SK-N-SH (cell line): Measurements from ENCODE around the gene TAB2. TPM values are rescaled to one million over a fixed set of nuclear protein-coding genes. Genes with fewer than 3 reads are reported as not detected.

Experiments
- CTCF ChIA-PET: fragments of 300-600, 350-600 bp; formaldehyde crosslinking; extraction: SDS; loops from one replicate; lab custom pipeline; 2021; lab: Yijun Ruan, JAX
- POLR2A ChIA-PET: fragments of 350-600 bp; sonication (Branson Sonifier 250); formaldehyde crosslinking; extraction: SDS; loops from one replicate; lab custom pipeline; 2020; ENCODE audit warnings: antibody characterized with exemption, inconsistent platforms; lab: Yijun Ruan, JAX
- DNase-seq: peaks from one replicate; pipeline ENCODE4 v3.0.0; 2012
- H2AFZ ChIP-seq: fragments of 200-600 bp; sonication (generic); 2 replicates; pipeline ENCODE4 v1.8.1; 2016; ENCODE audit warnings: antibody characterized with exemption, mild to moderate bottlenecking, low read depth
- H3F3A ChIP-seq: fragments of 200-600 bp; sonication (generic); replicated peaks from 2 replicates; pipeline ENCODE3; 2016; ENCODE audit warnings: antibody characterized with exemption, mild to moderate bottlenecking; ENCODE audit not compliant: insufficient read depth
- H3K27ac ChIP-seq, 2 experiments: fragments of 200-500 bp in 1 of 2; fragments of 200-600 bp in 1 of 2; sonication (Bioruptor generic) in 1 of 2; sonication (generic), shearing (Covaris generic) in 1 of 2; 2 replicates each; pipeline versions ENCODE4 v1.5.1 to v1.6.1; 2014 to 2016; ENCODE audit warnings: low read depth in 2 of 2, inconsistent platforms in 1 of 2, low read length in 1 of 2, mild to moderate bottlenecking in 1 of 2, mixed read lengths in 1 of 2
- H3K27me3 ChIP-seq: fragments of 200-600 bp; sonication (generic), shearing (Covaris generic); 2 replicates; pipeline ENCODE4 v1.6.1; 2016; ENCODE audit warnings: mixed run types; ENCODE audit not compliant: insufficient read depth
- H3K36me3 ChIP-seq, 2 experiments: fragments of 200-500 bp in 1 of 2; fragments of 200-600 bp in 1 of 2; sonication (Bioruptor generic) in 1 of 2; sonication (generic) in 1 of 2; replicated peaks in 1 of 2; 2 replicates each; pipeline versions ENCODE3 to v1.5.1; 2014 to 2016; ENCODE audit warnings: low read length in 1 of 2, mild to moderate bottlenecking in 1 of 2; ENCODE audit not compliant: insufficient read depth in 2 of 2, control insufficient read depth in 1 of 2
- H3K4me1 ChIP-seq, 2 experiments: fragments of 200-500 bp in 1 of 2; fragments of 200-600 bp in 1 of 2; sonication (Bioruptor generic) in 1 of 2; sonication (generic), shearing (Covaris generic) in 1 of 2; 2 replicates each; pipeline versions ENCODE4 v1.5.1 to v1.6.1; 2014 to 2016; ENCODE audit warnings: low read depth in 1 of 2, low read length in 1 of 2, mixed run types in 1 of 2; ENCODE audit not compliant: insufficient read depth in 2 of 2, control insufficient read depth in 1 of 2
- H3K4me2 ChIP-seq: fragments of 200-600 bp; sonication (generic), shearing (Covaris generic); 2 replicates; pipeline ENCODE4 v1.6.1; 2017; ENCODE audit warnings: mixed run types
- H3K4me3 ChIP-seq, 2 experiments: fragments of 200-500 bp in 1 of 2; fragments of 200-600 bp in 1 of 2; sonication (Bioruptor generic) in 1 of 2; sonication (generic), shearing (Covaris generic) in 1 of 2; 2 replicates each; pipeline versions ENCODE4 v1.5.1 to v1.8.1; 2014 to 2016; ENCODE audit warnings: low read depth in 2 of 2, inconsistent platforms in 1 of 2, low read length in 1 of 2, mild to moderate bottlenecking in 1 of 2, mixed read lengths in 1 of 2, moderate library complexity in 1 of 2
- H3K79me2 ChIP-seq: fragments of 200-600 bp; sonication (generic); 2 replicates; pipeline ENCODE4 v1.8.1; 2017; ENCODE audit warnings: mild to moderate bottlenecking; ENCODE audit not compliant: insufficient read depth
- H3K9ac ChIP-seq: fragments of 200-600 bp; sonication (generic); 2 replicates; pipeline ENCODE4 v1.6.1; 2017; ENCODE audit warnings: mixed run types
- H3K9me2 ChIP-seq: fragments of 200-600 bp; sonication (generic); 2 replicates; pipeline ENCODE4 v1.6.1; 2017; ENCODE audit warnings: mixed run types
- H3K9me3 ChIP-seq: fragments of 200-600 bp; sonication (generic); 2 replicates; pipeline ENCODE4 v1.6.1; 2017; ENCODE audit warnings: mixed run types, mild to moderate bottlenecking, moderate library complexity
- H4K20me1 ChIP-seq: fragments of 200-600 bp; sonication (generic); 2 replicates; pipeline ENCODE4 v1.6.1; 2017; ENCODE audit warnings: mild to moderate bottlenecking, mixed run types; ENCODE audit not compliant: insufficient read depth
- FOXJ3 ChIP-seq: sonication (generic); formaldehyde crosslinking; IDR thresholded peaks from 2 replicates; pipeline ENCODE4 v1.5.1; 2020; ENCODE audit warnings: mild to moderate bottlenecking, missing genetic modification reagents
- GABPA ChIP-seq: IDR thresholded peaks from 2 replicates; pipeline ENCODE4 v1.4.0; 2012; ENCODE audit warnings: low read depth, mild to moderate bottlenecking
- JUND ChIP-seq: IDR thresholded peaks from 2 replicates; pipeline ENCODE4 v1.4.0; 2012
- MAX ChIP-seq: IDR thresholded peaks from 2 replicates; pipeline ENCODE4 v1.4.0; 2012; ENCODE audit warnings: low read depth
- MEF2A ChIP-seq: IDR thresholded peaks from 2 replicates; pipeline ENCODE4 v1.4.0; 2012; ENCODE audit warnings: low read depth, borderline replicate concordance
- NRF1 ChIP-seq: IDR thresholded peaks from 2 replicates; pipeline ENCODE4 v1.6.1; 2012; ENCODE audit warnings: low read depth, mild to moderate bottlenecking, low read length
- RAD21 ChIP-seq: IDR thresholded peaks from 2 replicates; pipeline ENCODE4 v1.6.1; 2012; ENCODE audit warnings: mild to moderate bottlenecking, low read length
- SMC3 ChIP-seq: IDR thresholded peaks from 2 replicates; pipeline ENCODE4 v1.6.1; 2012; ENCODE audit warnings: low read depth, low read length, improper control_type of control experiment
- TEAD4 ChIP-seq: IDR thresholded peaks from 2 replicates; pipeline ENCODE4 v1.4.0; 2012; ENCODE audit warnings: mild to moderate bottlenecking, borderline replicate concordance; ENCODE audit not compliant: insufficient read depth
- USF1 ChIP-seq: IDR thresholded peaks from 2 replicates; pipeline ENCODE4 v1.4.0; 2012; ENCODE audit warnings: low read depth, borderline replicate concordance
- ZBTB33 ChIP-seq: IDR thresholded peaks from 2 replicates; pipeline ENCODE4 v1.4.0; 2012; ENCODE audit warnings: low read depth, borderline replicate concordance
- WGBS: methylation state at CpG from one replicate; pipeline ENCODE4 v1.1.6; 2017; ENCODE audit warnings: low lambda C conversion rate; 5-methylcytosine and 5-hydroxymethylcytosine counted together
- polyA plus RNA-seq, 3 experiments: library from polyadenylated mRNA; depleted of rRNA; stranded (reverse); fragments of >200 nt; gene quantifications; 2 replicates each; pipeline ENCODE4 v1.2.3, GENCODE V29; 2012
- TF ChIP-seq, protein P1 (sequence below): IDR thresholded peaks from 2 replicates; pipeline ENCODE4 v1.6.1; 2012; ENCODE audit warnings: mild to moderate bottlenecking, low read depth, low read length, moderate library complexity

Gene TAB2
- polyA plus RNA-seq, 1 of the 3 experiments (the other 2 are of a cell fraction) = 24.4 TPM

GRCh38 chr6:149422581-149422980, 105.1 kb downstream of the TAB2 start:
- H4K20me1 ChIP-seq = no peaks in the 10 kb centered on the region
- no peaks in the 10 kb centered on the region for H3K36me3 ChIP-seq
- H3K27me3 ChIP-seq = no peaks in the 10 kb centered on the region
- no peak overlapping the region for H3K4me3 ChIP-seq
- ChIA-PET CTCF (interaction anchor here (6.1 kb wide), 1 partner anchor 9 kb away, joined by 41 read pairs; no protein-coding TSS in a partner anchor), POLR2A (no interaction called here)
- no peak for TF ChIP-seq MEF2A
- no peak for TF ChIP-seq SMC3
- TF ChIP-seq TEAD4 = no peak
- no peak for TF ChIP-seq NRF1
- no peak for TF ChIP-seq USF1
- no peak for TF ChIP-seq ZBTB33
- no peak for TF ChIP-seq RAD21
- TF ChIP-seq MAX = no peak
- TF ChIP-seq JUND = no peak
- TF ChIP-seq GABPA = no peak
- TF ChIP-seq, protein P1, sequence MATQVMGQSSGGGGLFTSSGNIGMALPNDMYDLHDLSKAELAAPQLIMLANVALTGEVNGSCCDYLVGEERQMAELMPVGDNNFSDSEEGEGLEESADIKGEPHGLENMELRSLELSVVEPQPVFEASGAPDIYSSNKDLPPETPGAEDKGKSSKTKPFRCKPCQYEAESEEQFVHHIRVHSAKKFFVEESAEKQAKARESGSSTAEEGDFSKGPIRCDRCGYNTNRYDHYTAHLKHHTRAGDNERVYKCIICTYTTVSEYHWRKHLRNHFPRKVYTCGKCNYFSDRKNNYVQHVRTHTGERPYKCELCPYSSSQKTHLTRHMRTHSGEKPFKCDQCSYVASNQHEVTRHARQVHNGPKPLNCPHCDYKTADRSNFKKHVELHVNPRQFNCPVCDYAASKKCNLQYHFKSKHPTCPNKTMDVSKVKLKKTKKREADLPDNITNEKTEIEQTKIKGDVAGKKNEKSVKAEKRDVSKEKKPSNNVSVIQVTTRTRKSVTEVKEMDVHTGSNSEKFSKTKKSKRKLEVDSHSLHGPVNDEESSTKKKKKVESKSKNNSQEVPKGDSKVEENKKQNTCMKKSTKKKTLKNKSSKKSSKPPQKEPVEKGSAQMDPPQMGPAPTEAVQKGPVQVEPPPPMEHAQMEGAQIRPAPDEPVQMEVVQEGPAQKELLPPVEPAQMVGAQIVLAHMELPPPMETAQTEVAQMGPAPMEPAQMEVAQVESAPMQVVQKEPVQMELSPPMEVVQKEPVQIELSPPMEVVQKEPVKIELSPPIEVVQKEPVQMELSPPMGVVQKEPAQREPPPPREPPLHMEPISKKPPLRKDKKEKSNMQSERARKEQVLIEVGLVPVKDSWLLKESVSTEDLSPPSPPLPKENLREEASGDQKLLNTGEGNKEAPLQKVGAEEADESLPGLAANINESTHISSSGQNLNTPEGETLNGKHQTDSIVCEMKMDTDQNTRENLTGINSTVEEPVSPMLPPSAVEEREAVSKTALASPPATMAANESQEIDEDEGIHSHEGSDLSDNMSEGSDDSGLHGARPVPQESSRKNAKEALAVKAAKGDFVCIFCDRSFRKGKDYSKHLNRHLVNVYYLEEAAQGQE = no peak
- no peak for TF ChIP-seq FOXJ3 (CRISPR knock-in tag)
- no peaks in the 10 kb centered on the region for H3K4me1 ChIP-seq
- H3K4me2 ChIP-seq = no peak overlapping the region
- H3K79me2 ChIP-seq = no peaks in the 10 kb centered on the region
- no peak overlapping the region for H3K9ac ChIP-seq
- no peak overlapping the region for H3K27ac ChIP-seq
- WGBS = 78% methylated on average over 4 of the region's 4 CpGs
- H2AFZ ChIP-seq = no peak overlapping the region
- H3F3A ChIP-seq = no peaks in the 10 kb centered on the region
- no peaks in the 10 kb centered on the region for H3K9me2 ChIP-seq
- no peaks in the 10 kb centered on the region for H3K9me3 ChIP-seq
- DNase-seq = no peak
